Testis (tissue), 3 donors: Measurements from ENCODE around the gene ZNF777. TPM values are rescaled to one million over a fixed set of nuclear protein-coding genes. Genes with fewer than 3 reads are reported as not detected.

Source experiments
- DNase-seq: peaks from one replicate; pipeline ENCODE4 v3.0.0-alpha.2; 2019
- H3K27ac ChIP-seq, 2 donors: fragments of 200-600 bp; sonication (generic); one replicate each; pipeline ENCODE4 v1.5.1; 2019
- H3K27me3 ChIP-seq: fragments of 200-600 bp; sonication (generic); one replicate; pipeline ENCODE4 v1.5.1; 2019
- H3K36me3 ChIP-seq: fragments of 200-600 bp; sonication (generic); one replicate; pipeline ENCODE4 v1.5.1; 2017; ENCODE audit warnings: low read depth; ENCODE audit errors: missing control alignments
- H3K4me1 ChIP-seq: fragments of 200-600 bp; sonication (generic); one replicate; pipeline ENCODE4 v1.5.1; 2019
- H3K4me3 ChIP-seq, 2 donors: fragments of 200-600 bp; sonication (generic); one replicate each; pipeline ENCODE4 v1.5.1; 2017 to 2019
- H3K9me3 ChIP-seq: fragments of 200-600 bp; sonication (generic); one replicate; pipeline ENCODE4 v1.5.1; 2017
- POLR2A ChIP-seq: fragments of 450-650 bp; IDR thresholded peaks from one replicate; pipeline ENCODE4 v1.6.1; 2017; ENCODE audit warnings: antibody characterized with exemption, mild to moderate bottlenecking, moderate library complexity
- WGBS, 2 donors: methylation state at CpG; one replicate each; pipeline ENCODE4 v1.1.5; 2018; 5-methylcytosine and 5-hydroxymethylcytosine counted together
- intact Hi-C: fragments of 100-400 bp; cut with DNase I; formaldehyde crosslinking; loops from one replicate; pipeline ENCODE4 v1.15.1; 2023; ENCODE audit warnings: low total_unique reads
- polyA plus RNA-seq: library from polyadenylated mRNA; stranded (reverse); fragments of 350-450 nt; fragmentation: Illumina TruSeq; extraction: RNeasy Lipid Tissue Mini Kit (QIAGEN cat#74804); gene quantifications from one replicate; pipeline ENCODE4 v1.2.3, GENCODE V29; 2014; ENCODE audit warnings: low read depth, low replicate concordance; ENCODE audit not compliant: insufficient read depth
- total RNA-seq, 2 donors: library from RNA; depleted of rRNA; stranded (reverse); fragments of >200 nt; gene quantifications; one replicate each; pipeline ENCODE4 v1.2.3, GENCODE V29; 2016
- TF ChIP-seq, protein P1 (sequence below), 3 experiments: fragments of 450-650 bp in 2 of 3; fragments of 200-600 bp in 1 of 3; sonication (generic) in 1 of 3; IDR thresholded peaks; one replicate each; pipeline ENCODE4 v1.5.1; 2016 to 2019; ENCODE audit warnings: antibody characterized with exemption in 3 of 3, mild to moderate bottlenecking in 2 of 3, moderate library complexity in 1 of 3

ZNF777 gene
- total and polyA plus RNA-seq, 3 donors from 2014 or later = 15.4 to 25.0 (median 19.4) TPM

DNA sequence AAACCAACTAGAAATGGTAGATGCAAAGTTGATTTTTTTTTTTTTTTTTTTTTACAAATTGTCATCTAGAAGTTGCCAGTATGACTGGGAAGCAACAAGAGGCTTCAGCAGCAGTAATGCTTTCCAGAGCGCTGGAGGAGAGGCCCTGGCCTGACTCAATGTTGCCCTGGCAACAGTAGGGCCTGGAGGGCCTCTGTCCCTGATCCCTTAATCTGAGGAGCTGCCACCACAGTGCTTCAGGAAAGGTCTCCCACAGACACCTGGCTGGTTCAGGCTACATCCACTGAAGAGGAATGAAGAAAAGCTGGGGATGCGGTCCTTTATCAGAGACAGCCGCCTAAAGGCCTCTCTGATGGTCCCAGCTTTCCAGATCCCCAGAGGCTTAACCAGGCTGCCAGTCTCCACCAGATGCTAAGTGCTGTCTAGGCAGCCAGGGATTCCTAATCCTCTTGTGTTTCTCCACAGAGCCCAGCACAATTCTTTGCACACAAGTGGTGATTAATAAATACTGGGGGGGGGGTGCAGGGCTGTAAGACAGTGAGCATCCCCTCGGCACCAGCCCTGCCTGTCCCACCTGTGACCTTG is 33.7 kb downstream of the ZNF777 start:
- DNase-seq = no peak
- H3K36me3 ChIP-seq = no peaks in the 10 kb centered on the region
- H3K4me3 ChIP-seq = no peak overlapping the region
- H3K4me1 ChIP-seq = no peaks in the 10 kb centered on the region
- H3K9me3 ChIP-seq = no peaks in the 10 kb centered on the region
- intact Hi-C loops = no loop called here
- WGBS, 2 donors = 72 to 85% methylated on average over 4 of the region's 4 CpGs
- no peak for TF ChIP-seq POLR2A
- TF ChIP-seq, protein P1, sequence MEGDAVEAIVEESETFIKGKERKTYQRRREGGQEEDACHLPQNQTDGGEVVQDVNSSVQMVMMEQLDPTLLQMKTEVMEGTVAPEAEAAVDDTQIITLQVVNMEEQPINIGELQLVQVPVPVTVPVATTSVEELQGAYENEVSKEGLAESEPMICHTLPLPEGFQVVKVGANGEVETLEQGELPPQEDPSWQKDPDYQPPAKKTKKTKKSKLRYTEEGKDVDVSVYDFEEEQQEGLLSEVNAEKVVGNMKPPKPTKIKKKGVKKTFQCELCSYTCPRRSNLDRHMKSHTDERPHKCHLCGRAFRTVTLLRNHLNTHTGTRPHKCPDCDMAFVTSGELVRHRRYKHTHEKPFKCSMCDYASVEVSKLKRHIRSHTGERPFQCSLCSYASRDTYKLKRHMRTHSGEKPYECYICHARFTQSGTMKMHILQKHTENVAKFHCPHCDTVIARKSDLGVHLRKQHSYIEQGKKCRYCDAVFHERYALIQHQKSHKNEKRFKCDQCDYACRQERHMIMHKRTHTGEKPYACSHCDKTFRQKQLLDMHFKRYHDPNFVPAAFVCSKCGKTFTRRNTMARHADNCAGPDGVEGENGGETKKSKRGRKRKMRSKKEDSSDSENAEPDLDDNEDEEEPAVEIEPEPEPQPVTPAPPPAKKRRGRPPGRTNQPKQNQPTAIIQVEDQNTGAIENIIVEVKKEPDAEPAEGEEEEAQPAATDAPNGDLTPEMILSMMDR (IDR thresholded peaks at IDR 0.05) = no peak
- H3K27ac ChIP-seq = no peak overlapping the region
- H3K27me3 ChIP-seq = no peaks in the 10 kb centered on the region

- Histone ChIP-seq H3K9me3 (no peaks in the 10 kb centered on the region), H3K36me3 (no peaks in the 10 kb centered on the region), H3K27ac (no peak overlapping the region), H3K27me3 (no peaks in the 10 kb centered on the region), H3K4me1 (no peaks in the 10 kb centered on the region), H3K4me3 (peak overlapping the region; percentile 45 to 47)
- peak; percentile 55 for DNase-seq
- intact Hi-C loops = no loop called here
- 27 to 29% methylated on average over 22 to 24 of the region's 24 CpGs for WGBS, 2 donors
- no peak for TF ChIP-seq POLR2A
- TF ChIP-seq, protein P1 (IDR thresholded peaks at IDR 0.05) = no peak
Measured at GRCh38 chr7:149423449-149424110, 37.3 kb downstream of the ZNF777 start.

GRCh38 chr7:149422914-149423301 is 38.0 kb downstream of the ZNF777 start:
- Histone ChIP-seq H3K27me3 (no peaks in the 10 kb centered on the region), H3K27ac (peak overlapping the region in 1 of 2 donors; percentile 58), H3K4me3 (peak overlapping the region; percentile 45 to 47), H3K36me3 (no peaks in the 10 kb centered on the region), H3K4me1 (no peaks in the 10 kb centered on the region), H3K9me3 (no peaks in the 10 kb centered on the region)
- intact Hi-C loops = no loop called here
- TF ChIP-seq, protein P1 (IDR thresholded peaks at IDR 0.05) = no peak
- TF ChIP-seq POLR2A = no peak
- DNase-seq = peak; percentile 19
- whole genome bisulfite sequencing, 2 donors = 2 to 10% methylated on average over 6 to 17 of the region's 35 CpGs

DNA sequence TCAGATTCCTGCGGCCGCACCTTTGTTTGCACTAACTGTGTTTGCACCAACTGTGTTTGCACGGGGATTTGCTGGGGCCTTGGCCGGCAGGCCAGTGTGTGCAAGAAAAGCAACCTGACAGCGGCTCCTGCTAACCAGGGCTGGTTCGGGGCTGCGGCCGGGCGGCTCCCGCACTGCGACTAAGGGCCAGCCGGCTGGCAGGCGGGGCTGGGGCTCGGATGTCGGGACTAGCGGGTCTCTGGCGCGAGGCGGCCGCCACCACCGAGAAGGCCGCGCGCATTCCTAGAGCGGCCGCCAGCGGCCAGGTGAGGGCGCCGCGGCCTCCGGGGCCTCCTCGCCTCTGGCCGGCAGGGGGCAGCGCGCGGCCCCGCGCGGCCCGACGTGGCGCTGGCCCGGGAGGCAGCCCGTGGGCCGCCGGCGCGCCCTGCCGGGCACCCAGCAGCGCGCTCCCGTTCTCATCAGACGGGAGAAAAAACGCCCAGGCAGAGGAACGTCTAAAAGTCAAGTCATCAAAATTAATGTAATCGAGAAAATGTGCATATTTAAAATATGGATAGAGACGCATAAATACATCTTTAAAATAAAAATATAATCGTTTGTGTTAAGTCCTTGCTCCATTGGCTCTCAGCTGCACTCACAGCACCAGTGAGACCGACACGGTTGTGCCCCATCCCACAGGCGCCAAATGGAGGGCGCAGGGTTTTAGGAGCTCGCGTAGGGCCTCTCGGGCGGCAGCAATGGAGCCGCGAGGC is 38.5 kb downstream of the ZNF777 start:
- Histone ChIP-seq H3K9me3 (no peaks in the 10 kb centered on the region), H3K36me3 (no peaks in the 10 kb centered on the region), H3K27ac (peak overlapping the region in 1 of 2 donors; percentile 58), H3K4me1 (no peaks in the 10 kb centered on the region), H3K4me3 (peak overlapping the region; percentile 45 to 47), H3K27me3 (no peaks in the 10 kb centered on the region)
- intact Hi-C loops = no loop called here
- 1 to 2% methylated on average over 43 to 61 of the region's 68 CpGs for WGBS, 2 donors
- DNase-seq = peak; percentile 60
- no peak for TF ChIP-seq POLR2A
- TF ChIP-seq, protein P1 (IDR thresholded peaks at IDR 0.05) = peak; percentile 24 to 92 (median 53)
